Activated CD8-positive, alpha-beta T cell treated with anti-CD3 and anti-CD28 coated beads, Interleukin-2, amount 10 ng/mL, durations not matched to agents 7 days and 5 days (primary cell): Measurements from ENCODE around the gene MT3. TPM values are rescaled to one million over a fixed set of nuclear protein-coding genes. Genes with fewer than 3 reads are reported as not detected.
A peak's percentile ranks its signal among the peaks of the same experiment; 100 is the strongest.
"Not testable (repeated sequence)": the region's sequence is repeated elsewhere in the genome, so short reads cannot be mapped to it uniquely, and the experiment has no call there.

ENCODE experiments used
- ATAC-seq: fragments of 150-1000 bp; cut with Tn5 transposase; one replicate; pipeline ENCODE4 v1.10.0; 2021; ENCODE audit warnings: moderate library complexity
- CTCF ChIA-PET: fragments of 350-600 bp; sonication (Branson Sonifier 250); formaldehyde crosslinking; loops from one replicate; lab custom pipeline; 2021; ENCODE audit warnings: antibody characterized with exemption; lab: Charles Lee
- POLR2A ChIA-PET: fragments of 350-600 bp; sonication (Branson Sonifier 250); formaldehyde crosslinking; loops from one replicate; lab custom pipeline; 2021; ENCODE audit warnings: antibody characterized with exemption; lab: Charles Lee
- DNase-seq: peaks from one replicate; pipeline ENCODE4 v3.0.0-alpha.2; 2020
- H3K27ac Mint-ChIP-seq: one replicate; pipeline ENCODE4 v1.8.0; 2021; ENCODE audit warnings: mild to moderate bottlenecking, mixed read lengths
- H3K27me3 Mint-ChIP-seq: one replicate; pipeline ENCODE4 v1.8.0; 2021; ENCODE audit warnings: low read depth, mixed read lengths
- H3K36me3 Mint-ChIP-seq: one replicate; pipeline ENCODE4 v1.8.0; 2021; ENCODE audit warnings: low read depth, mixed read lengths
- H3K4me1 Mint-ChIP-seq: one replicate; pipeline ENCODE4 v1.8.0; 2021; ENCODE audit warnings: low read depth, mixed read lengths
- H3K4me3 Mint-ChIP-seq: one replicate; pipeline ENCODE4 v1.8.0; 2021; ENCODE audit warnings: mild to moderate bottlenecking, mixed read lengths
- H3K9me3 Mint-ChIP-seq: one replicate; pipeline ENCODE4 v1.8.0; 2022; ENCODE audit warnings: mixed read lengths; ENCODE audit not compliant: insufficient read depth
- total RNA-seq, 2 experiments: library from RNA; stranded (reverse); gene quantifications; one replicate each; pipeline ENCODE4 v1.2.3, GENCODE V29; 2021

The MT3 gene
- total RNA-seq, 2 experiments from 2014 or later, result 6.2 to 7.5 TPM

- DNase-seq, ATAC-seq, H3K9me3 Mint-ChIP-seq, H3K4me3 Mint-ChIP-seq, H3K27ac Mint-ChIP-seq, H3K36me3 Mint-ChIP-seq: not testable (repeated sequence)
- ChIA-PET CTCF (interaction anchor here (1.1 to 2.8 kb wide), 4 partner anchors 12 to 79 kb away, joined by 3 to 14 read pairs (median 5); no protein-coding TSS in a partner anchor), POLR2A (interaction anchor here (0.7 to 4.7 kb wide), 4 partner anchors 12 to 966 kb away, joined by 3 to 56 read pairs (median 4); partner anchors contain the start of genes HERPUD1, MT1X and MT2A)
- peaks cover 25% of the 10 kb centered on the region for H3K27me3 Mint-ChIP-seq
- H3K4me1 Mint-ChIP-seq, result peaks cover 24% of the 10 kb centered on the region
These were observed 33.9 kb downstream of the MT3 start for GRCh38 chr16:56623184-56623583.

GRCh38 chr16:56623637-56624036 is 34.3 kb downstream of the MT3 start:
- DNase-seq (no peak), ATAC-seq (no peak)
- Mint-ChIP-seq H3K27ac (no peak overlapping the region), H3K4me3 (no peak overlapping the region), H3K36me3 (no peaks in the 10 kb centered on the region), H3K9me3 (no peaks in the 10 kb centered on the region), H3K27me3 (peaks cover 24% of the 10 kb centered on the region), H3K4me1 (peaks cover 21% of the 10 kb centered on the region)
- ChIA-PET CTCF (interaction anchor here (1.1 to 2.8 kb wide), 4 partner anchors 13 to 78 kb away, joined by 3 to 14 read pairs (median 5); no protein-coding TSS in a partner anchor), POLR2A (interaction anchor here (1.0 to 4.7 kb wide), 3 partner anchors 13 to 308 kb away, joined by 3 to 56 read pairs (median 3); partner anchors contain the start of genes HERPUD1, MT1X and MT2A)

DNA sequence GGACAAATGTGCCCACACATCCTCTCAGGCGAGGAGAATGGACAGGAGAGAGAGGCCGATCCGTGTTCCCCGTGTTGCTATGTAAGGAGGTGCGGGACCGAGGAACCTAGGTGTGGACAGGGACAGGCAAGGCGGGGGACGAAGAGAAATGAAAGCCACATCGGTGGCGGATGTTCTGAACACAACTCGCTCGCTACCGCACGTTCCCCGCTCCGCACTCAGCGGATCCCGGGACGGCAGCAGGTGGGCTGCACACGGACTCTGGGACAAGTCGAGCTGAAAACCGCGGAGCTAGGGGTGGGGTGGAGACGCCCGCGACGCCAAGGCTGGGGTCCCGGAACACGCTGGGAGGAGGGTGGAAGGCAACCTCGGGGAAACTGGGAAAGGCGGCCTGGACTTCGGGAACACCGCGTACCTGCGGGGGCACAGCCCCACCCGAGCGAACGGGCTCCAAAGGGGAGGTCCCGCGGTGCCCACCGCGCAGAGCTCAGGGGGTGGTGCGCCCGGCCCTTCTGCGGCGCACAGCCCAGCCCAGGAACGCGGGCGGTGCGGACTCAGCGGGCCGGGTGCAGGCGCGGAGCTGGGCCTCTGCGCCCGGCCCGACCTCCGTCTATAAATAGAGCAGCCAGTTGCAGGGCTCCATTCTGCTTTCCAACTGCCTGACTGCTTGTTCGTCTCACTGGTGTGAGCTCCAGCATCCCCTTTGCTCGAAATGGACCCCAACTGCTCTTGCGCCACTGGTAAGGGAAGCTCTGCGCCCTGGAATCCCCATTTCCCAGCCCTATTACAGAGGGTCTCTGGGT is 36.0 kb downstream of the MT3 start, which contains the start of gene MT1E:
MT1E (plus strand) TSS at position 642 of the 803 bp plus-strand sequence; CDS start at position 713, 71 bp downstream.
- Mint-ChIP-seq H3K4me1 (peaks cover 18% of the 10 kb centered on the region), H3K27ac (peak within 1 kb of the TSS; percentile 87), H3K27me3 (peaks cover 33% of the 10 kb centered on the region), H3K36me3 (no peaks in the 10 kb centered on the region), H3K4me3 (peak within 1 kb of the TSS; percentile 81), H3K9me3 (no peaks in the 10 kb centered on the region)
- DNase-seq, result peak; percentile 77
- ATAC-seq, result peak; percentile 89
- POLR2A ChIA-PET, result interaction anchor here (0.6 to 4.7 kb wide), 13 partner anchors 9 to 995 kb away, joined by 3 to 56 read pairs (median 7); partner anchors contain the start of genes MT1F, MT1X, MT2A and NLRC5
- CTCF ChIA-PET, result interaction anchor here (1.3 to 2.8 kb wide), 4 partner anchors 11 to 77 kb away, joined by 3 to 14 read pairs (median 6); no protein-coding TSS in a partner anchor

GRCh38 chr16:56625943-56626654 is 36.8 kb downstream of the MT3 start:
- peaks cover 18% of the 10 kb centered on the region for H3K4me1 Mint-ChIP-seq
- ChIA-PET CTCF (interaction anchor here (1.3 to 2.8 kb wide), 4 partner anchors 10 to 76 kb away, joined by 3 to 14 read pairs (median 6); no protein-coding TSS in a partner anchor), POLR2A (interaction anchor here (0.6 to 4.7 kb wide), 12 partner anchors 8 to 995 kb away, joined by 3 to 56 read pairs (median 7); partner anchors contain the start of genes MT1F, MT1X, MT2A and NLRC5)
- peak overlapping the region; percentile 81 for H3K4me3 Mint-ChIP-seq
- H3K36me3 Mint-ChIP-seq, result no peaks in the 10 kb centered on the region
- no peaks in the 10 kb centered on the region for H3K9me3 Mint-ChIP-seq
- H3K27me3 Mint-ChIP-seq, result peaks cover 38% of the 10 kb centered on the region
- peak overlapping the region; percentile 77 for H3K27ac Mint-ChIP-seq
- peak; percentile 45 for ATAC-seq
- DNase-seq, result no peak

DNA sequence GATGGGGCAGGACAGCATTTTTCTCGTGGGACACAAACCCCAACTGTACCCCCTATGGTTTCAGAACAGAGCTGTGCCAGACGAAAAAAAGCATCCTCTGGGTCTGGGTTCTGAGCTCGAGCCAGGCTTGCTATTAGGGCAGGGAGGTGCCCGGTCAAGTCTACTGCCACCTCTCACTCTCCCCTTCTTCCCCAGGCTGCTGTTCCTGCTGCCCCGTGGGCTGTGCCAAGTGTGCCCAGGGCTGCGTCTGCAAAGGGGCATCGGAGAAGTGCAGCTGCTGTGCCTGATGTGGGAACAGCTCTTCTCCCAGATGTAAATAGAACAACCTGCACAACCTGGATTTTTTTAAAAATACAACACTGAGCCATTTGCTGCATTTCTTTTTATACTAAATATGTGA is 37.4 kb downstream of the MT3 start:
- DNase-seq, result no peak
- Mint-ChIP-seq H3K9me3 (no peaks in the 10 kb centered on the region), H3K36me3 (no peaks in the 10 kb centered on the region), H3K4me1 (peaks cover 20% of the 10 kb centered on the region), H3K27me3 (peaks cover 41% of the 10 kb centered on the region), H3K4me3 (peak overlapping the region; percentile 81), H3K27ac (no peak overlapping the region)
- ATAC-seq, result no peak
- ChIA-PET CTCF (interaction anchor here (1.5 to 1.7 kb wide), 2 partner anchors 10 to 26 kb away, joined by 3 to 5 read pairs; no protein-coding TSS in a partner anchor), POLR2A (interaction anchor here (1.5 to 4.7 kb wide), 4 partner anchors 10 to 56 kb away, joined by 4 to 56 read pairs (median 12); partner anchors contain the start of genes MT1X and MT2A)

- ATAC-seq, result no peak
- peaks cover 57% of the 10 kb centered on the region for H3K27me3 Mint-ChIP-seq
- H3K4me1 Mint-ChIP-seq, result peaks cover 29% of the 10 kb centered on the region
- no peaks in the 10 kb centered on the region for H3K36me3 Mint-ChIP-seq
- no peak for DNase-seq
- no peaks in the 10 kb centered on the region for H3K9me3 Mint-ChIP-seq
- no peak overlapping the region for H3K27ac Mint-ChIP-seq
- ChIA-PET CTCF (interaction anchor here (0.7 to 1.2 kb wide), 2 partner anchors 15 to 54 kb away, joined by 3 to 5 read pairs; no protein-coding TSS in a partner anchor), POLR2A (interaction anchor here (0.6 to 1.0 kb wide), 2 partner anchors 11 to 54 kb away, joined by 3 to 4 read pairs; no protein-coding TSS in a partner anchor)
- H3K4me3 Mint-ChIP-seq, result no peak overlapping the region
These were observed 39.4 kb downstream of the MT3 start for GRCh38 chr16:56628486-56629350.

DNA sequence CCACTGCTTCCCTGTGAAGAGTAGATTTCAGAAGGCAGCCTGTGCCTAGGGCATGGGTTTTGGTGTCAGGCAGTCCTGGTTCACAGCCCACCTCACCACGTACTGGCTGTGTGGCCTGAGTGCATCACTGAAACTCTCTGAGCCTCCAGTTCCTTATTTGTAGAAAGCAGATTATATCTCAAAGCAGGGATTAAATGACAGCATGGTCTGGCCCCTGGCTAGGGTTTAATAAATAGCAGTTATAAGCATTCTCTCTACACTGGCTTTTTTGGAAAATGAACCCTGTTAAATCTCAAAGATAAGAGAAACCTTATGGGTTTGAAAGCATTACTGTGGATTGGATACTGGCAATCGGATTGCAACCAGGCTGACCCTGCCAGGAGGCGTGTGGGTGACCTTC is 40.2 kb downstream of the MT3 start:
- Mint-ChIP-seq H3K4me1 (peaks cover 26% of the 10 kb centered on the region), H3K27ac (no peak overlapping the region), H3K4me3 (no peak overlapping the region), H3K27me3 (peaks cover 65% of the 10 kb centered on the region), H3K36me3 (no peaks in the 10 kb centered on the region), H3K9me3 (no peaks in the 10 kb centered on the region)
- no peak for ATAC-seq
- ChIA-PET POLR2A (no interaction called here), CTCF (interaction anchor here (1.0 to 2.3 kb wide), 5 partner anchors 12 to 78 kb away, joined by 3 to 9 read pairs (median 6); no protein-coding TSS in a partner anchor)
- no peak for DNase-seq

GRCh38 chr16:56630134-56630533 is 40.8 kb downstream of the MT3 start:
- POLR2A ChIA-PET, result interaction anchor here (1.6 kb wide), 1 partner anchor 13 kb away, joined by 4 read pairs; no protein-coding TSS in a partner anchor
- Mint-ChIP-seq H3K27me3 (peaks cover 68% of the 10 kb centered on the region), H3K27ac (no peak overlapping the region), H3K4me1 (peaks cover 28% of the 10 kb centered on the region), H3K36me3 (no peaks in the 10 kb centered on the region), H3K9me3 (no peaks in the 10 kb centered on the region), H3K4me3 (no peak overlapping the region)
- no peak for ATAC-seq
- DNase-seq, result no peak
- CTCF ChIA-PET, result interaction anchor here (0.9 to 2.3 kb wide), 8 partner anchors 11 to 77 kb away, joined by 3 to 9 read pairs (median 4); partner anchors contain the start of gene MT2A

- H3K4me1 Mint-ChIP-seq, result peaks cover 27% of the 10 kb centered on the region
- DNase-seq, result no peak
- ATAC-seq, result no peak
- no peaks in the 10 kb centered on the region for H3K36me3 Mint-ChIP-seq
- no peak overlapping the region for H3K4me3 Mint-ChIP-seq
- peaks cover 73% of the 10 kb centered on the region for H3K27me3 Mint-ChIP-seq
- POLR2A ChIA-PET, result interaction anchor here (1.0 to 1.6 kb wide), 2 partner anchors 12 kb away, joined by 3 to 4 read pairs; no protein-coding TSS in a partner anchor
- CTCF ChIA-PET, result interaction anchor here (0.9 to 2.3 kb wide), 6 partner anchors 13 to 71 kb away, joined by 3 to 9 read pairs (median 4); partner anchors contain the start of gene MT2A
- no peak overlapping the region for H3K27ac Mint-ChIP-seq
- no peaks in the 10 kb centered on the region for H3K9me3 Mint-ChIP-seq
These were observed 41.9 kb downstream of the MT3 start for GRCh38 chr16:56631197-56631596.

GRCh38 chr16:56631832-56632155 is 42.5 kb downstream of the MT3 start:
- ChIA-PET POLR2A (no interaction called here), CTCF (interaction anchor here (1.1 to 2.3 kb wide), 2 partner anchors 12 to 31 kb away, joined by 3 to 6 read pairs; no protein-coding TSS in a partner anchor)
- H3K27me3 Mint-ChIP-seq, result peaks cover 79% of the 10 kb centered on the region
- ATAC-seq, result no peak
- no peak overlapping the region for H3K27ac Mint-ChIP-seq
- H3K4me3 Mint-ChIP-seq, result peak overlapping the region; percentile 56
- DNase-seq, result no peak
- no peaks in the 10 kb centered on the region for H3K36me3 Mint-ChIP-seq
- peaks cover 29% of the 10 kb centered on the region for H3K4me1 Mint-ChIP-seq
- no peaks in the 10 kb centered on the region for H3K9me3 Mint-ChIP-seq
